GM18519 (cell line): ENCODE measurements around the gene ANAPC4.
"Not testable (repeated sequence)": the region's sequence is repeated elsewhere in the genome, so short reads cannot be mapped to it uniquely, and the experiment has no call there.

Source experiments
- ATAC-seq: cut with Tn5 transposase; IDR thresholded peaks from one replicate; pipeline ENCODE4 v1.9.1; 2021; ENCODE audit warnings: mild to moderate bottlenecking, moderate library complexity; ENCODE audit not compliant: unreplicated experiment, low FRiP score

Gene ANAPC4

GRCh38 chr4:25376754-25377571 is at the start of gene ANAPC4:
TSS of gene ANAPC4 (plus strand) at chr4:25377263. CDS start at chr4:25377428, 165 bp downstream.
- ATAC-seq: peak; percentile 97

- ATAC-seq: not testable (repeated sequence)
These were observed 48.6 kb upstream of the ANAPC4 start for GRCh38 chr4:25328463-25328862.

- no peak for ATAC-seq
These were observed 46.7 kb upstream of the ANAPC4 start for GRCh38 chr4:25330335-25330734.

GRCh38 chr4:25330905-25331808 is 45.9 kb upstream of the ANAPC4 start:
- ATAC-seq: no peak

GRCh38 chr4:25343671-25344070 is 33.4 kb upstream of the ANAPC4 start:
- no peak for ATAC-seq

- no peak for ATAC-seq
These were observed 31.3 kb upstream of the ANAPC4 start for GRCh38 chr4:25345744-25346143.

GRCh38 chr4:25346913-25347312 is 30.1 kb upstream of the ANAPC4 start:
- ATAC-seq: no peak

GRCh38 chr4:25347473-25347872 is 29.6 kb upstream of the ANAPC4 start:
- ATAC-seq: no peak

- ATAC-seq: no peak
These were observed 29.1 kb upstream of the ANAPC4 start for GRCh38 chr4:25347971-25348370.

- ATAC-seq: no peak
These were observed 26.5 kb upstream of the ANAPC4 start for GRCh38 chr4:25350561-25350960.

- ATAC-seq: no peak
These were observed 25.2 kb upstream of the ANAPC4 start for GRCh38 chr4:25351777-25352416.

GRCh38 chr4:25356068-25356467 is 21.0 kb upstream of the ANAPC4 start:
- ATAC-seq: no peak

GRCh38 chr4:25358515-25359275 is 18.4 kb upstream of the ANAPC4 start:
- ATAC-seq: no peak

GRCh38 chr4:25361253-25361652 is 15.8 kb upstream of the ANAPC4 start:
- ATAC-seq: no peak

GRCh38 chr4:25367004-25367621 is 9.9 kb upstream of the ANAPC4 start:
- ATAC-seq: no peak

- no peak for ATAC-seq
These were observed 9.2 kb upstream of the ANAPC4 start for GRCh38 chr4:25367877-25368276.

GRCh38 chr4:25368315-25368714 is 8.7 kb upstream of the ANAPC4 start:
- no peak for ATAC-seq

- ATAC-seq: no peak
These were observed 6.8 kb upstream of the ANAPC4 start for GRCh38 chr4:25370242-25370641.

GRCh38 chr4:25372549-25372948 is 4.5 kb upstream of the ANAPC4 start:
- ATAC-seq: not testable (repeated sequence)
